ENCODE results near the gene CBX6. TPM values are rescaled to one million over a fixed set of nuclear protein-coding genes. Genes with fewer than 3 reads are reported as not detected.

CBX6 gene
- polyA plus RNA-seq, 2 of the 4 experiments (the other 2 are of a cell fraction), result 9.8 to 24.0 TPM

- TF ChIP-seq HOXB13 (CRISPR knock-in tag; IDR thresholded peaks at IDR 0.05; ENCODE audit: low read depth) (no peak), KDM5A (IDR thresholded peaks at IDR 0.05) (no peak), MAZ (IDR thresholded peaks at IDR 0.05; ENCODE audit: borderline replicate concordance, low read depth, low read length) (no peak), RCOR1 (IDR thresholded peaks at IDR 0.05; ENCODE audit: low read depth, low read length) (no peak), EHF (CRISPR knock-in tag; IDR thresholded peaks at IDR 0.05) (no peak), HMGXB4 (CRISPR knock-in tag; IDR thresholded peaks at IDR 0.05; ENCODE audit: borderline replicate concordance) (no peak), FOSL2 (IDR thresholded peaks at IDR 0.05) (peak; percentile 47), FOSL2 (CRISPR knock-in tag; IDR thresholded peaks at IDR 0.05) (peak; percentile 78), CBX2 (IDR thresholded peaks at IDR 0.05; ENCODE audit: borderline replicate concordance, low read depth) (no peak), SREBF2 (IDR thresholded peaks at IDR 0.05) (no peak), CTCF (IDR thresholded peaks at IDR 0.05) (no peak), RNF2 (IDR thresholded peaks at IDR 0.05; ENCODE audit: borderline replicate concordance, low read depth) (no peak), TFCP2L1 (CRISPR knock-in tag; IDR thresholded peaks at IDR 0.05) (no peak), USF2 (IDR thresholded peaks at IDR 0.05) (no peak), RAD21 (conservative IDR thresholded peaks at IDR 0.05 in 1 of 2, IDR thresholded peaks at IDR 0.05 in 1 of 2) (no peak), SMC3 (IDR thresholded peaks at IDR 0.05) (0 out of 3 replicates have a peak, but pooled peaks have one; percentile 7), EP300 (IDR thresholded peaks at IDR 0.05) (peak; percentile 33 to 40; a peak in 1 of 5 replicates), KDM1A (IDR thresholded peaks at IDR 0.05; ENCODE audit: low read depth) (no peak), ATOH8 (CRISPR knock-in tag; IDR thresholded peaks at IDR 0.05; ENCODE audit: low read depth) (no peak), EHMT2 (IDR thresholded peaks at IDR 0.05; ENCODE audit: low read depth) (no peak), ESRRA (IDR thresholded peaks at IDR 0.05; ENCODE audit: borderline replicate concordance, low read length) (no peak), E2F6 (IDR thresholded peaks at IDR 0.05; ENCODE audit: borderline replicate concordance, low read depth) (no peak), ELK1 (IDR thresholded peaks at IDR 0.05; ENCODE audit: low read depth, low read length) (no peak), BHLHE40 (IDR thresholded peaks at IDR 0.05; ENCODE audit: low read depth, low read length) (no peak), CEBPB (IDR thresholded peaks at IDR 0.05) (peak; percentile 53 to 85; a peak in 3 of 4 replicates), ZFP36 (IDR thresholded peaks at IDR 0.05; ENCODE audit: borderline replicate concordance, partially characterized antibody) (no peak), NR3C1 (IDR thresholded peaks at IDR 0.05) (no peak), FOXS1 (CRISPR knock-in tag; IDR thresholded peaks at IDR 0.05) (no peak), HDAC2 (IDR thresholded peaks at IDR 0.05) (no peak), CHD2 (IDR thresholded peaks at IDR 0.05; ENCODE audit: low read length, partially characterized antibody) (no peak), NPAS2 (CRISPR knock-in tag; IDR thresholded peaks at IDR 0.05; ENCODE audit: borderline replicate concordance) (no peak), MAX (IDR thresholded peaks at IDR 0.05) (no peak), CHD4 (IDR thresholded peaks at IDR 0.05; ENCODE audit: borderline replicate concordance) (no peak), HOXA7 (CRISPR knock-in tag; IDR thresholded peaks at IDR 0.05) (no peak)
These were observed 40.7 kb downstream of the CBX6 start (continued) for GRCh38 chr22:38831166-38831945.

Measured in A549 (cell line).